GM12878 (cell line): Measurements from ENCODE around the gene COX6A1. TPM values are rescaled to one million over a fixed set of nuclear protein-coding genes. Genes with fewer than 3 reads are reported as not detected.

Experiments
- ATAC-seq: fragments of 200-7000 bp; cut with Tn5 transposase; 3 replicates; pipeline ENCODE4 v1.9.1; 2020; ENCODE audit warnings: mild to moderate bottlenecking, moderate library complexity
- BruUV-seq: library from RNA; stranded (reverse); fragments of 400-500 nt; replicated peaks from 2 replicates; lab custom pipeline; 2021; lab: Mats Ljungman, UMichigan
- CTCF ChIA-PET: fragments of 300-600 bp; sonication (Branson Sonifier 250); formaldehyde crosslinking; extraction: SDS; loops from one replicate; lab custom pipeline; 2021; ENCODE audit warnings: inconsistent platforms; lab: Yijun Ruan, JAX
- POLR2A ChIA-PET: fragments of 350-600 bp; formaldehyde crosslinking; extraction: SDS; loops from one replicate; lab custom pipeline; 2021; ENCODE audit warnings: inconsistent platforms; lab: Charles Lee
- RAD21 ChIA-PET: fragments of 300-600 bp; sonication (Branson Sonifier 250); formaldehyde crosslinking; loops from one replicate; lab custom pipeline; 2023; ENCODE audit warnings: antibody characterized with exemption; ENCODE audit not compliant: unreplicated experiment; lab: Charles Lee
- SMC1A ChIA-PET: fragments of 300-600 bp; sonication (Branson Sonifier 250); formaldehyde crosslinking; loops from one replicate; lab custom pipeline; 2023; ENCODE audit not compliant: unreplicated experiment, uncharacterized antibody; lab: Charles Lee
- DNase-seq: peaks from one replicate; pipeline ENCODE4 v3.0.0-alpha.2; 2011; ENCODE audit warnings: low read depth, low spot score
- FAIRE-seq: peaks from 3 replicates; lab custom pipeline; 2011; peaks lifted over from hg19 to GRCh38; lab: Jason Lieb, UNC
- H2AFZ ChIP-seq: 2 replicates; pipeline ENCODE4 v1.6.0; 2011; ENCODE audit warnings: low read depth, low read length, control low read depth; ENCODE audit not compliant: control insufficient read depth
- H3K27ac ChIP-seq: 2 replicates; pipeline ENCODE4 v1.5.1; 2011; ENCODE audit warnings: control low read depth; ENCODE audit not compliant: control insufficient read depth, insufficient read depth
- H3K27me3 ChIP-seq, 2 experiments: replicated peaks in 1 of 2; 2 replicates each; pipeline versions ENCODE4 v1.6.0 to v1.6.1; 2011; ENCODE audit warnings: low read length in 1 of 2; ENCODE audit not compliant: control insufficient read depth in 2 of 2, insufficient read depth in 2 of 2
- H3K36me3 ChIP-seq, 2 experiments: 2 replicates each; pipeline ENCODE4 v1.5.1; 2011; ENCODE audit warnings: low read length in 1 of 2; ENCODE audit not compliant: control insufficient read depth in 2 of 2, insufficient read depth in 2 of 2
- H3K4me1 ChIP-seq: 2 replicates; pipeline ENCODE4 v1.6.1; 2011; ENCODE audit warnings: mild to moderate bottlenecking, low read length, moderate library complexity, mixed read lengths; ENCODE audit not compliant: control insufficient read depth, insufficient read depth
- H3K4me2 ChIP-seq: 2 replicates; pipeline ENCODE4 v1.6.0; 2011; ENCODE audit warnings: control low read depth; ENCODE audit not compliant: control insufficient read depth, insufficient read depth
- H3K4me3 ChIP-seq: fragments of 200-600 bp; sonication (generic); 2 replicates; pipeline ENCODE4 v1.5.1; 2016
- H3K79me2 ChIP-seq: 2 replicates; pipeline ENCODE4 v1.6.0; 2011; ENCODE audit warnings: low read length; ENCODE audit not compliant: control insufficient read depth, insufficient read depth
- H3K9ac ChIP-seq: 2 replicates; pipeline ENCODE4 v1.8.0; 2011; ENCODE audit warnings: low read length, control low read depth, mixed read lengths; ENCODE audit not compliant: control insufficient read depth, insufficient read depth
- H3K9me3 ChIP-seq: replicated peaks from 3 replicates; pipeline ENCODE4 v1.5.1; 2011; ENCODE audit warnings: mild to moderate bottlenecking, low read length; ENCODE audit not compliant: control insufficient read depth, insufficient read depth
- H4K20me1 ChIP-seq: 2 replicates; pipeline ENCODE4 v1.6.0; 2011; ENCODE audit not compliant: control insufficient read depth, insufficient read depth
- CEBPB ChIP-seq, 2 experiments: fragments of 150-350 bp in 1 of 2; IDR thresholded peaks; 2 replicates each; pipeline ENCODE4 v1.6.1; 2012 to 2014; ENCODE audit warnings: low read depth in 2 of 2, low read length in 2 of 2, borderline replicate concordance in 1 of 2, inconsistent platforms in 1 of 2
- CHD1 ChIP-seq: IDR thresholded peaks from 2 replicates; pipeline ENCODE4 v1.6.1; 2012; ENCODE audit warnings: low read depth, low read length, improper control_type of control experiment
- MYB ChIP-seq: fragments of 150-350 bp; IDR thresholded peaks from 2 replicates; pipeline ENCODE4 v1.6.1; 2014; ENCODE audit warnings: mild to moderate bottlenecking, low read depth, low read length, borderline replicate concordance
- REST ChIP-seq: IDR thresholded peaks from 2 replicates; pipeline ENCODE4 v1.6.1; 2012; ENCODE audit warnings: mild to moderate bottlenecking, low read depth, low read length
- SIN3A ChIP-seq: IDR thresholded peaks from 2 replicates; pipeline ENCODE4 v1.6.1; 2012; ENCODE audit warnings: low read depth, low read length, improper control_type of control experiment
- ZBTB11 ChIP-seq: fragments of 450-650 bp; formaldehyde crosslinking; IDR thresholded peaks from 2 replicates; pipeline ENCODE4 v1.5.0; 2022; ENCODE audit warnings: mild to moderate bottlenecking, missing genetic modification characterization
- ZNF24 ChIP-seq: fragments of 450-650 bp; IDR thresholded peaks from 2 replicates; pipeline ENCODE4 v1.6.1; 2017; ENCODE audit warnings: antibody characterized with exemption, mild to moderate bottlenecking
- ZNF592 ChIP-seq: fragments of 450-650 bp; IDR thresholded peaks from 2 replicates; pipeline ENCODE4 v1.6.1; 2017; ENCODE audit warnings: mild to moderate bottlenecking, moderate library complexity
- WGBS: methylation state at CpG from one replicate; pipeline ENCODE4 v1.1.6; 2016; ENCODE audit warnings: low lambda C conversion rate; ENCODE audit not compliant: insufficient replicate concordance, insufficient coverage; ENCODE audit errors: missing lambda C conversion rate; 5-methylcytosine and 5-hydroxymethylcytosine counted together
- in situ Hi-C: fragments of 300-500 bp; cut with MboI; formaldehyde crosslinking; loops from 9 replicates; pipeline ENCODE4 v1.14.3; 2018; ENCODE audit warnings: mixed read lengths
- intact Hi-C: fragments of 100-400 bp; cut with micrococcal nuclease; formaldehyde crosslinking; loops from one replicate; pipeline ENCODE4 v1.14.2; 2022; ENCODE audit not compliant: unreplicated experiment
- polyA plus RNA-seq, 11 experiments: library from polyadenylated mRNA; depleted of rRNA in 4 of 11; unstranded in 6 of 11; stranded (reverse) in 5 of 11; fragments of >200 nt; fragmentation: Nextera tagmentation in 4 of 11; fragmentation: Illumina TruSeq in 1 of 11; extraction: Ambion mirVana in 4 of 11; extraction: Trizol in 1 of 11; gene quantifications; 1 replicate in 1 of 11; 2 replicates in 10 of 11; pipeline versions ENCODE4 v1.2.1 to v1.2.3, GENCODE V29; 2011 to 2016; ENCODE audit warnings: inconsistent platforms in 2 of 11, missing spikeins in 2 of 11, low read depth in 1 of 11
- total RNA-seq, 4 experiments: library from RNA; depleted of rRNA in 3 of 4; stranded (reverse); fragments of >200 nt in 3 of 4; fragmentation: Illumina TruSeq in 1 of 4; extraction: Trizol in 1 of 4; gene quantifications; 2 replicates each; pipeline versions ENCODE4 v1.2.1 to v1.2.3, GENCODE V29; 2013 to 2021

Gene COX6A1
- total and polyA plus RNA-seq, 10 of the 15 experiments (the other 5 are each of a cell fraction or from before 2014, with no cell fraction given): 408 to 2,723 (median 1,019) TPM

GRCh38 chr12:120475643-120476042 is 37.7 kb downstream of the COX6A1 start:
- ChIA-PET SMC1A (interaction anchor here (1.3 to 1.5 kb wide), 2 partner anchors 8 to 19 kb away, joined by 3 to 4 read pairs; no protein-coding TSS in a partner anchor), POLR2A (interaction anchor here (0.5 kb wide), 1 partner anchor 65 kb away, joined by 3 read pairs; no protein-coding TSS in a partner anchor), RAD21 (no interaction called here), CTCF (interaction anchor here (0.6 to 2.7 kb wide), 7 partner anchors 9 to 210 kb away, joined by 3 to 7 read pairs (median 4); no protein-coding TSS in a partner anchor)
- Histone ChIP-seq H3K79me2 (no peaks in the 10 kb centered on the region), H3K36me3 (no peaks in the 10 kb centered on the region), H3K4me1 (peaks cover 4% of the 10 kb centered on the region; the same call in 1 of the 2 replicates), H3K9ac (no peak overlapping the region), H3K27me3 (no peaks in the 10 kb centered on the region), H3K9me3 (no peaks in the 10 kb centered on the region), H3K4me2 (no peak overlapping the region), H3K27ac (no peak overlapping the region), H2AFZ (no peak overlapping the region), H4K20me1 (no peaks in the 10 kb centered on the region), H3K4me3 (no peak overlapping the region)
- DNase-seq (no peak), ATAC-seq (no peak), FAIRE-seq (no peak)
- 100% methylated on average over 1 of the region's 1 CpG for whole genome bisulfite sequencing
- in situ Hi-C loops (no loop called here), intact Hi-C loops (no loop called here)
- TF ChIP-seq ZBTB11 (CRISPR knock-in tag): no peak
- no peak for TF ChIP-seq CEBPB (IDR thresholded peaks at IDR 0.05; ENCODE audit: borderline replicate concordance in 1 of 2, low read depth in 2 of 2, low read length in 2 of 2)
- TF ChIP-seq ZNF24: no peak
- TF ChIP-seq CHD1: no peak
- TF ChIP-seq MYB: no peak
- TF ChIP-seq ZNF592: no peak
- TF ChIP-seq SIN3A: no peak
- TF ChIP-seq REST: no peak
- no TSS peak for BruUV-seq
